GM15510 (cell line): ENCODE data around the gene EBF4.

Experiments
- POLR2A ChIP-seq: IDR thresholded peaks from 3 replicates; pipeline ENCODE4 v1.6.1; 2011; ENCODE audit warnings: borderline replicate concordance; ENCODE audit not compliant: insufficient read length; ENCODE audit errors: extremely low read depth

The EBF4 gene

DNA sequence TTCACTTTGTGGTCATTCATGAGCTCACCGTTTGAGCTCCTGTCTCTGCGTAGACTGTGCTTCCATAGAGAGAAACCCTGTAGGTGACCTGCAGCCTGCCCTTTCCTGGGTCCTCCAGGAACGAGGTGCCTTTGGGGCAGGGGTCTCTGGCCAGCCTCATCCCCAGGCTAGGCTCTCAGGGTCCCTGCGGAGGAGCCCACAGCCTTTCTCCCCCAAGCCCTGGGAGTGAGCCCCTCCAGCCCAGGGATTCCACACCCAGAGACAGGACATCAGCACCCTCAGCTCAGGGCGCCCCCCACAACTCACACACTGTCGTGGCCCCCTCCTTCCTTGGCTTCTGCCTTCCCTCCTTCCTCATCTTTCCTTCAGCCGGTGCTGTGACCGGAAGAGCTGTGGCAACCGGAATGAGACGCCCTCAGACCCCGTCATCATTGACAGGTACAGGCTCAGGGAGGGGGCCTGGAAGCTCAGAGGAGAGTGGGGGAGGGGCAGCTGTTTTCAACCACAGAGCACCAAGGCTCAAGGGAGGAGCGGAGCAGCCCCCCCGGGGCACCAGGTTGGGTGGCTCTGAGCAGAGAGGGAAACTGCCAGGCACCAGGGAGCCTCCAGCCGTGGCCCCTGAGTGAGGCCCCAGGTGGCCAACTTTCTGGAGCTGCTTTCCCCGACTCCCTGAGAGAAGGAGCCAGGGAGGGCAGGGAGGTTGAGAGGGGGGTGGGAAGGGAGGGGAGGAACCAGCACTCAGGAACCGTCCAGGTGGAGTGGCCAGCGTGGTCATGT lies 16.8 kb downstream of the EBF4 start:
- TF ChIP-seq POLR2A, result no peak

DNA sequence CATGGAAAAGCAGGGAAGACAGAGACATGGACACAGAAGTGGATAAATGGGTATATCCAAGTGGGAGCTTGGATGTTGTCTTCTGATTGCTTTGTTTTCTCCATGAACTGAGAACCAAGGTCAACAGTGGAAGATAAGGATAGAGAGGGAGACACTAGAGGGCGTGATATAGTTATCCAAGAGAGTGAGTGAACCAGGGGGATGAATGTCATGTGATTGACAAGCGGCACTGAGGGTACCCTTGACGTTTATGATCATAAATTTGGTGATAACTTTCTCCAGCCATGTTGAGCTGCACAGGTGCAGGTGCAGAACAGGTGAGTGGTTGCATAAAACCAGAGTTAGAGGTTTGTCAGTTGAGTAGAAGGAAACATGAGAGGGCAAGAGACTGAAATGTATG lies 20.7 kb downstream of the EBF4 start:
- no peak for TF ChIP-seq POLR2A

GRCh38 chr20:2729251-2729713 lies 36.7 kb downstream of the EBF4 start:
- no peak for TF ChIP-seq POLR2A

DNA sequence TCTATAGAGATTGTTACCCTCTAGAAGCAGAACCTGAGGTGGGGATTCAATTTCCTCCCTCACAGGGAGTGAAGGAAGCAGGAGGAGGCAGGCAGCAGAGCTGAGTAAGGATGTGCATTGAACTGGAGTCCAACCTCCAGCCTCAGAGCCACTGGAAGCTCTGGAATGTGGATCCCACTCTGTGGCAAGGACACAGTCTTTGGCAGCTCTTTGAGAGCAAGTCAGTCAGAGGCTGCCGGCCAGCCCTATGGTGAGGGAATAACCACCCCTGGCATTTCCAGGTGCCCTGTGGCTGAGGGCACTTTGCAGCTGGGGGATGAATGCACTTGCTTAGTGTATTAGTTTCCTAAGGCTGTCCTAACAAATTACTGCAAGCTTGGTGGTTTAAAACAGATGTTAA lies 37.2 kb downstream of the EBF4 start:
- no peak for TF ChIP-seq POLR2A

DNA sequence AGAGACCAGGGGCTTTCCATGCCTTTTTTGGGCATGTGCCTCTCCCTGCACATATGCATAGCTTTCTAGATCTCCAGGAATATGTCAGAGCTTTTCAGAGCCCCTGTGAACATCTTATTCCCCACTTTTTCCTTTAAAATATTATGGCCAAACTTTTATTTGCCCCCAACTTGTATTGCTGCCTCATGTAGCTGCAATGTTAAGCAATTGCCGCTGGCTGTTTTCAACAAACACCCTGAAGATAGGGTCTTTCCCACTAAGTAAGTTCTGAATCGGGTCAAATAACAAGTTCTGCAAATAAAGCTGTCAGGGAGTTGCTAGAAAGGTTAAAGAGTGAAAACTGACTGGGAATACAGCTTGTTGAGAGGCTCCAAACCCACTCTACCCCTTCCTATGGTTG lies 42.3 kb downstream of the EBF4 start:
- TF ChIP-seq POLR2A, result no peak

DNA sequence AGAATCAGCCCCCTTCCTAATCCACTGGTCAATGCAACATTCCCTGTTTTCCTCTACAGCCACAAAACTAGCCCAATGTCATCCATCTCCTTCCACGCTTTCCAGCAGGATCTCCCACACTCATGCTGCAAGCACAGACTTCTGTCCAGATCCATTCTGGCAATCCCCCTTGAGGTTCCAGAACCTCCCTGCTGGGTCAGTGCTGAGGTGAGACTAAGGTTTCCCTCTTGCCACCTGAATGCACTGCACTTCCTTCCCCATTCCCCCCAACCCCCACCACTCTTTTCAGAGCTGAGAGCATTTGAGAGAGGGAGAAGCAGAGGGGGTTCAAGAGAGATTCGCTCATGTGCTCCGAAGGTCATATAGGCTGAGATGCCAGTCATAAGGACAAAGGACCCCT lies 43.9 kb downstream of the EBF4 start:
- no peak for TF ChIP-seq POLR2A

- no peak for TF ChIP-seq POLR2A
Measured at GRCh38 chr20:2738331-2739041, 45.9 kb downstream of the EBF4 start.

DNA sequence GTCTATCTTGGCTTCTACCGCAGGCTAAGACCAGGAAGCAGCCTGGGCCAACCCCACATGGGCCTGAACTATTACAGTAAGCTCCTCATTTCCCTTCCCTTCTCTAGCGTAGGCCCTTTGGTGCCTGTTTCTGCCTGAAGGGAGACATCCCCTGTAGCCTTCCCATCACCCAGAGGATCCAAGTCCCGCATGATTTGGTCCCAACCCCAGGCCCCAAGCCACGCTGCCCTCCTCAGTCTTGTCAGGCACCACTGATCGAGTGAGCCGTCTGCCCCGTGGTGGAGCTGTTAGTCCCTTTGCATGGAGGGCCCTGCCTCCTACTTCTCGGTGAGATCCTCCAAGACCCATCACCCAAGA lies 46.4 kb downstream of the EBF4 start:
- no peak for TF ChIP-seq POLR2A

GRCh38 chr20:2740702-2741101 lies 48.1 kb downstream of the EBF4 start:
- no peak for TF ChIP-seq POLR2A

DNA sequence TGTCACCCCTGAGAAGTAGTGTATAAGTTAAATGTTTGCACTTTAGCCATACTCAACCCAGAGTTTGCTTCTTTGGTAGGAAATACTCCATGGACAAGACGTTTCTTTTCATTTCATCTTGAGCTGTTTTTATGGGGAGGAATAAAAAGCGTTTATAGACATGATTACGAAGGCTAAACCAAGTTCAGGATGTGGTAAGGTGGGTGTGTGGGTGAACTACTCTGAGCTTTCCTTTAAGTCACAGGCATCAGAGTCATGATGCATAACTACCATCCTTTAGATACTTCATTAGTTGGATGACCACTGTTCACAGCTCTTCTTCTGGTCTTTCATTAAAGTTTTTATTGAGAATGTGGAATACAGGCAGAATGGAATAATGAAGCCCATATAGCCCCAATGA lies 48.9 kb downstream of the EBF4 start:
- TF ChIP-seq POLR2A, result no peak

- TF ChIP-seq POLR2A, result no peak
Measured at GRCh38 chr20:2741881-2742280, 49.3 kb downstream of the EBF4 start.

GRCh38 chr20:2742431-2742830 lies 49.9 kb downstream of the EBF4 start:
- no peak for TF ChIP-seq POLR2A

DNA sequence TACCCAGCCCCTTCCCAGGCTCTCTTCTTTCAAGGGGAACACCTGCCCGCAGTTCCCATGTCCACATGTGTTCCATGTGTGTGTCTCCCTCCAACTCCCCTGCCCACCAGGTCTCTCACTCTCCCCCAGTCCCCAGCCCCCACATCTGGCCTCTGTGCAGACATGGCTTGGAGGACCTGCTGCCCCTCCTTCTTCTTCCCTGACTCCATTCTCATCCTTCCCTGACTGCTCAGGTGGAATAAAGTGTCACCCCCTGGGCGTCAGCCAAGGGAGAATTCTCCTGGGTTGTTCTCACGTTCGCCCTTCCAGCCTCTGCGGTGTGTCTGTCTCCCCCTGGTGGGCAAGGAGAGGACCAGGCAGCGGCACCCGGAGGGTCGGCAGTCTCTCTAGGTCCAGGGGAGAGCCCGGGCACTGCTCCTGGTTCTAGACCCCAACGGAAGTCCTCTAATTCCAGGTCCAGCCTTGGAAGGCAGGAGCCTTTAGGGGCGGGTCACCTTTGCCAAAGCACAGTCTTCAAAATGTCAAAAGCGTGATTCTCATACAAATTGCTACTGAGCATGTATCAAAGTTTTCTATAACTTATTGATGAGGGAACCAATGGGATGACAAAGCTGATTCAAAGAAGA lies 50.5 kb downstream of the EBF4 start:
- no peak for TF ChIP-seq POLR2A

DNA sequence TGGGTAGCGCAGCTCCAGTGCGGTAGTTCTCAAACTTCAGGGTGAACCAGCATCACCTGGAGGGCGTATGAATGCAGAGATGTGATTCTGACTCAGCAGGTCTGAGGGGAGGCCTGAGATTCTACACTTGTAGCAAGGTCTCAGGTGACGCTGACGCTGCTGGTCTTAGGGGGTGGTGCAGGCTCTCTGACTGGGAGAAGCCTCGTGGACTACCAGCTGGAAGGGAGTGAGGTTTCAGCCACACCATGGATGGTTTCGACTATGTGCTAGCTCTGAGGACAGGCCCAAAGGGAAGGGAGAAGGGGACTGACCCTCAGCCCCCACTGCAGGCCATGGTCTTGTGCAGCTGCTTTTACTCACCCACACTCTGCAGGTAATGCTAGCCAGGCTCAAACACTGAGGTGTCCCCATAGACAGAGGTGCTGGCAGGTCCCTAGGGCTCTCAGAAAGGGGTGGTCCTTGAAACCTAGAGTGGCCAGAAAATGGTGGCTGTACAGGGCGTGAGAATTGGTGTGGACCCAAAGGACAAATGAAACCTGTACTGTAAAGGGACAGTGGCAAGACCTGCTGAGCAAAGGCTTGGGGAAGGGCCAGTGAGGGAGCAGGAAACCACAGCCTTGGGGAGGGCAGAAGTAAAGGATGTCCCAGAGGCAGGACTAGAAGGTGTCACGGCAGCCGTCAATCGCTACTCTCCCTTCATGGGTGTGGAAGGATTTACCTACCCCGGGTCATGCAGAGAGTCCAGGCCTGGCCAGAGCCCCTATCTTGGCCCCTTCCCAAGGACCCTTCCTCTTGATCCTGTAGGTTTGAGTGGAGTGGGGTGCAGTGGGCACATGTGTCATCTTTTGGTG lies 52.7 kb downstream of the EBF4 start:
- TF ChIP-seq POLR2A, result no peak

DNA sequence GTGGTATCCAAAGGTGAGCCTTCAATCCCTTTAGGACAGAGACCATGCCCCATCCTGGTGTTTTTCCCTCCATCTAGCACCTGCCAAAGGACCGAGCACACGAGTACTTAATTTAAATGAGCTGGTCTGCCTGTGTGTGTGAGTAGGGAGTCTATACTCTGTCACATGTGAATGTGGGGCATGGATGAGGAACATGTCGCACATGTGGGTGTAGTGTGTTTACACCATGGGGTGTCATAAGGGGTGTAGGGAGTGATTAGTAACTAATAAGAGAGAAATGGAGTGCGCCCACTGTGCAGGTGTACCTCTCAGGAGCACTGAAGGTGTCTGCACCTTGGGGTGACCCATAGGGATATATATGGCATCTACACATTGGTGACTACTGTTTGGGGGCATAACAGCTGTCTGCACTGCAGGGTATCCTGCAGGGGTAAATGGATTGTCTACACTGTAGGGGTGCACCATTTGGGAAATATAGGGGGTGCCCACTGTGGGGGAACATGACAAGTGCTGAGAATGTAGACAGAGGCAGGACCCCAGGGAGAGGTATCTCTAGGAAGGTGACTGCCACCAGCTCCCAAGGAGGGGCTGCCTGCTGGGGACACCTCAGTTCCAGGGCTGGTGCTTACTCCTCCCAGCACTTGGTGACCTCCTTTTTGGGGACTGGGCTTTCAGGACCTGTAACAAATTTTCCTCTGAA lies 53.5 kb downstream of the EBF4 start:
- TF ChIP-seq POLR2A, result no peak

GRCh38 chr20:2746636-2747265 lies 54.2 kb downstream of the EBF4 start:
- no peak for TF ChIP-seq POLR2A
